Mesendoderm (in vitro differentiated cells): ENCODE data around the gene MAGEA12. TPM values are rescaled to one million over a fixed set of nuclear protein-coding genes. Genes with fewer than 3 reads are reported as not detected.
"Not testable (repeated sequence)": the region's sequence is repeated elsewhere in the genome, so short reads cannot be mapped to it uniquely, and the experiment has no call there.

Experiments used
- DNase-seq: peaks from one replicate; pipeline ENCODE4 v3.0.0; 2013
- H2AK5ac ChIP-seq: 2 replicates; pipeline ENCODE4 v1.6.1; 2013; ENCODE audit warnings: low read length, inconsistent platforms
- H2BK120ac ChIP-seq: 2 replicates; pipeline ENCODE4 v1.6.1; 2013; ENCODE audit warnings: low read depth, mild to moderate bottlenecking, low read length, moderate library complexity, mixed read lengths
- H2BK15ac ChIP-seq: replicated peaks from 2 replicates; pipeline ENCODE4 v1.6.1; 2013; ENCODE audit warnings: low read depth, mild to moderate bottlenecking, moderate library complexity
- H2BK5ac ChIP-seq: 2 replicates; pipeline ENCODE4 v1.6.1; 2013; ENCODE audit warnings: low read length, inconsistent platforms
- H3K18ac ChIP-seq: 2 replicates; pipeline ENCODE4 v1.6.1; 2013; ENCODE audit warnings: mild to moderate bottlenecking, low read length, mixed read lengths
- H3K23ac ChIP-seq: one replicate; pipeline ENCODE4 v1.6.1; 2013; ENCODE audit warnings: low read length
- H3K27ac ChIP-seq: 2 replicates; pipeline ENCODE4 v1.5.1; 2013; ENCODE audit warnings: low read depth, mild to moderate bottlenecking, inconsistent platforms, low read length, moderate library complexity
- H3K27me3 ChIP-seq: 2 replicates; pipeline ENCODE4 v1.6.1; 2013; ENCODE audit warnings: low read length, control low read depth, mild to moderate bottlenecking, inconsistent platforms; ENCODE audit not compliant: insufficient read depth, poor library complexity
- H3K36me3 ChIP-seq: 2 replicates; pipeline ENCODE4 v1.6.1; 2013; ENCODE audit warnings: low read length, inconsistent platforms; ENCODE audit not compliant: control insufficient read depth, insufficient read depth
- H3K4ac ChIP-seq: one replicate; pipeline ENCODE4 v1.6.1; 2013; ENCODE audit warnings: low read depth, mild to moderate bottlenecking, low read length, moderate library complexity
- H3K4me1 ChIP-seq: 2 replicates; pipeline ENCODE4 v1.6.1; 2013; ENCODE audit warnings: low read depth, low read length, inconsistent platforms; ENCODE audit not compliant: control insufficient read depth
- H3K4me2 ChIP-seq: 2 replicates; pipeline ENCODE4 v1.6.1; 2013; ENCODE audit warnings: low read length
- H3K4me3 ChIP-seq: 2 replicates; pipeline ENCODE4 v1.5.1; 2013; ENCODE audit warnings: mild to moderate bottlenecking, low read length
- H3K56ac ChIP-seq: one replicate; pipeline ENCODE4 v1.6.1; 2013; ENCODE audit warnings: low read length
- H3K79me1 ChIP-seq: 2 replicates; pipeline ENCODE4 v1.6.1; 2013; ENCODE audit warnings: low read length, inconsistent platforms
- H3K79me2 ChIP-seq: 2 replicates; pipeline ENCODE4 v1.6.1; 2013; ENCODE audit warnings: mild to moderate bottlenecking, low read length; ENCODE audit not compliant: control insufficient read depth, insufficient read depth
- H3K9ac ChIP-seq: 2 replicates; pipeline ENCODE4 v1.6.1; 2013; ENCODE audit warnings: low read length, inconsistent platforms
- H4K5ac ChIP-seq: one replicate; pipeline ENCODE4 v1.6.1; 2013; ENCODE audit warnings: low read length
- H4K8ac ChIP-seq: one replicate; pipeline ENCODE4 v1.6.1; 2013; ENCODE audit warnings: low read depth, mild to moderate bottlenecking, control low read depth, low read length, moderate library complexity
- WGBS: extraction: QIAGEN DNeasy Blood & Tissue Kit; methylation state at CpG from one replicate; pipeline ENCODE4 v1.1.7; 2013; ENCODE audit warnings: low lambda C conversion rate, missing lambda C conversion rate; ENCODE audit not compliant: insufficient coverage; ENCODE audit errors: extremely low coverage; 5-methylcytosine and 5-hydroxymethylcytosine counted together
- polyA plus RNA-seq, 2 experiments: library from polyadenylated mRNA; stranded (reverse); fragments of 200-250 nt; gene quantifications; one replicate each; pipeline ENCODE4 v1.2.3, GENCODE V29; 2013

Gene MAGEA12
- polyA plus RNA-seq (2013, experiment 1 of 2), result not detected
- not detected for polyA plus RNA-seq (2013, experiment 2 of 2)

- Histone ChIP-seq H3K4me1 (no peaks in the 10 kb centered on the region), H4K8ac (no peak within 1 kb of the TSS), H3K79me1 (no peaks in the 10 kb centered on the region), H3K23ac (no peak within 1 kb of the TSS), H3K4me2 (no peak within 1 kb of the TSS), H3K4ac (no peak within 1 kb of the TSS), H3K9ac (no peak within 1 kb of the TSS), H3K27me3 (no peaks in the 10 kb centered on the region), H2BK5ac (no peak within 1 kb of the TSS), H3K18ac (no peak within 1 kb of the TSS), H3K27ac (no peak within 1 kb of the TSS), H2AK5ac (no peak within 1 kb of the TSS), H4K5ac (no peak within 1 kb of the TSS), H2BK15ac (no peak within 1 kb of the TSS), H3K79me2 (no peaks in the 10 kb centered on the region), H3K36me3 (no peaks in the 10 kb centered on the region), H3K4me3 (no peak within 1 kb of the TSS), H3K56ac (no peak within 1 kb of the TSS), H2BK120ac (no peak within 1 kb of the TSS)
- no peak for DNase-seq
- no CpG with 5 or more reads among the region's 21 CpGs for WGBS
These were observed at the start of gene MAGEA12, which contains the start of gene CSAG1 for GRCh38 chrX:152733261-152733975. TSS of gene MAGEA12 (plus strand) at chrX:152733757. CDS start at chrX:152736162, 2,405 bp downstream. TSS of gene CSAG1 (minus strand) at chrX:152733721. CDS start at chrX:152732460, 1,261 bp downstream.

GRCh38 chrX:152697952-152698931, 35.3 kb upstream of the MAGEA12 start, which contains the start of gene MAGEA3:
TSS of gene MAGEA3 (plus strand) at chrX:152698794. CDS start at chrX:152700833, 2,039 bp downstream.
- not testable (repeated sequence) for H3K18ac ChIP-seq, H4K8ac ChIP-seq, DNase-seq, H3K4ac ChIP-seq, H3K79me1 ChIP-seq, H2AK5ac ChIP-seq, H2BK15ac ChIP-seq, H4K5ac ChIP-seq, H3K4me3 ChIP-seq, H3K56ac ChIP-seq, H3K4me2 ChIP-seq, H3K9ac ChIP-seq, H3K23ac ChIP-seq, H2BK120ac ChIP-seq, H3K27me3 ChIP-seq, H3K4me1 ChIP-seq, H3K27ac ChIP-seq, H3K36me3 ChIP-seq, H2BK5ac ChIP-seq, H3K79me2 ChIP-seq
- WGBS, result no CpG with 5 or more reads among the region's 34 CpGs

GRCh38 chrX:152700390-152700789, 33.2 kb upstream of the MAGEA12 start:
- not testable (repeated sequence) for H3K4me1 ChIP-seq, H3K79me2 ChIP-seq, DNase-seq, H3K79me1 ChIP-seq, H3K4me3 ChIP-seq, H3K23ac ChIP-seq, H2BK120ac ChIP-seq, H2BK15ac ChIP-seq, H4K8ac ChIP-seq, H3K18ac ChIP-seq, H3K4ac ChIP-seq, H2BK5ac ChIP-seq, H3K36me3 ChIP-seq, H4K5ac ChIP-seq, H3K9ac ChIP-seq, H3K56ac ChIP-seq, H3K4me2 ChIP-seq, H2AK5ac ChIP-seq, H3K27ac ChIP-seq, H3K27me3 ChIP-seq
- WGBS, result no CpG with 5 or more reads among the region's 5 CpGs

DNA sequence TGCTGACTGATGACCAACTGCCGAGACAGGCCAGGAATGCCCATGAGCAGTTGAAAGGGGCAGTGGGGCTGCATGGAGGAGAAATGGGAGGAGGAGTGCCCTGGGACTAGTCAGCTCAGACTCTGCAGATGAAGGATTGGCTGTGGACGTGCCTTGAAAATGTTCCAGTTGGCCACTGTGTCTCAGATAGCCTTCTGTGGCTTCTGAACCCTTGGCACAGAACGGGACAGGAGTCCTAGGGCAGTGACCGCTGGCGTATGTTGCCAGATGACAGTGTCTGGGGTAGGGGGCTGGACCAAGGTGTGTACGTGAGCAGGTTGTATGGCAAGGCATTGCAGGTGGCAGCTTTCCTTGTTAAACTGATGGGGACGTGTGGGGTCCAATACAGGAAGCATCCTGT, 27.1 kb upstream of the MAGEA12 start:
- H3K4me3 ChIP-seq, H3K4ac ChIP-seq: not testable (repeated sequence)
- no CpG with 5 or more reads among the region's 7 CpGs for WGBS

GRCh38 chrX:152709173-152709572, 24.4 kb upstream of the MAGEA12 start, which contains the start of gene CSAG2:
TSS of gene CSAG2 (minus strand) at chrX:152709273. CDS start at chrX:152709112, 161 bp downstream.
- not testable (repeated sequence) for H2BK15ac ChIP-seq, H2BK120ac ChIP-seq, H3K79me2 ChIP-seq, DNase-seq, H3K4me2 ChIP-seq, H3K4me3 ChIP-seq, H3K4ac ChIP-seq, H3K27me3 ChIP-seq, H3K9ac ChIP-seq, H4K8ac ChIP-seq, H2BK5ac ChIP-seq, H3K56ac ChIP-seq, H3K23ac ChIP-seq, H3K4me1 ChIP-seq, H3K18ac ChIP-seq, H3K79me1 ChIP-seq, H2AK5ac ChIP-seq, H3K36me3 ChIP-seq, H3K27ac ChIP-seq, H4K5ac ChIP-seq
- WGBS, result no CpG with 5 or more reads among the region's 2 CpGs

More for the DNA sequence above, 27.1 kb upstream of the MAGEA12 start:
- not testable (repeated sequence) for H3K4me2 ChIP-seq, H3K79me1 ChIP-seq, H3K79me2 ChIP-seq, H3K23ac ChIP-seq, H2BK120ac ChIP-seq, H3K27me3 ChIP-seq, H3K18ac ChIP-seq, H3K9ac ChIP-seq, H2BK5ac ChIP-seq, H3K4me1 ChIP-seq, H3K56ac ChIP-seq, H4K5ac ChIP-seq, H2AK5ac ChIP-seq, H3K27ac ChIP-seq, H2BK15ac ChIP-seq, H4K8ac ChIP-seq, DNase-seq, H3K36me3 ChIP-seq
